ENCODE measurements around the gene CLDN14. TPM values are rescaled to one million over a fixed set of nuclear protein-coding genes. Genes with fewer than 3 reads are reported as not detected.
"Not testable (repeated sequence)": the region's sequence is repeated elsewhere in the genome, so short reads cannot be mapped to it uniquely, and the experiment has no call there.

CLDN14 gene
- total RNA-seq, 1 donor from 2014 or later = not detected

- intact Hi-C loops (cut with micrococcal nuclease) = loop anchor here (10.0 kb wide), 1 partner anchor 82 kb away; no protein-coding TSS in a partner anchor
Measured at GRCh38 chr21:36502365-36502764, 22.4 kb upstream of the CLDN14 start.

- intact Hi-C loops (cut with micrococcal nuclease) = loop anchor here (10.0 kb wide), 1 partner anchor 83 kb away; no protein-coding TSS in a partner anchor
Measured at GRCh38 chr21:36501589-36501892, 21.6 kb upstream of the CLDN14 start.

GRCh38 chr21:36499578-36500471 lies 19.9 kb upstream of the CLDN14 start:
- intact Hi-C loops (cut with micrococcal nuclease) = loop anchor here (10.0 kb wide), 1 partner anchor 85 kb away; no protein-coding TSS in a partner anchor

GRCh38 chr21:36494557-36494956 lies 14.6 kb upstream of the CLDN14 start:
- intact Hi-C loops (cut with micrococcal nuclease) = no loop called here

- intact Hi-C loops (cut with micrococcal nuclease) = no loop called here
Measured at GRCh38 chr21:36491209-36491910, 11.4 kb upstream of the CLDN14 start.

DNA sequence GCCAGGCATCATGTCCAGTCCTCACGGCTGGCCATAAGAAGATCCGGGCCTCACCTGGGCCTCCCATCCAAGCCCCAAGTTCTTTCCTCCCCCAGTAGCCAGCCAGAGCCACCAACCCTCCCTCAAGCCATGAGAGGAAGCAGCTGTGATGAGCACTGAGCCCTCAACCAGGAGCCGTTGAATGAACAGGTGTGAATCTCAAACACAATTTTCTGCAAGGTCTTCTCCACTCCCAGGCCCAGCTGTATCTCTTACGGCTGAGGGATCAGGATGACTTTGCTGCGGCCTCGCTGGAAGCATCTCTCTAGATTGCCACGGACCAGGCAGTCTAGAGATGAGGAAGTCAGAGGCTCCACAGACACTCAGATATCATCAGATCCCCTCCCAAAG lies 9.8 kb upstream of the CLDN14 start:
- intact Hi-C loops (cut with micrococcal nuclease) = no loop called here

- intact Hi-C loops (cut with micrococcal nuclease) = no loop called here
Measured at GRCh38 chr21:36489103-36489775, 9.3 kb upstream of the CLDN14 start.

DNA sequence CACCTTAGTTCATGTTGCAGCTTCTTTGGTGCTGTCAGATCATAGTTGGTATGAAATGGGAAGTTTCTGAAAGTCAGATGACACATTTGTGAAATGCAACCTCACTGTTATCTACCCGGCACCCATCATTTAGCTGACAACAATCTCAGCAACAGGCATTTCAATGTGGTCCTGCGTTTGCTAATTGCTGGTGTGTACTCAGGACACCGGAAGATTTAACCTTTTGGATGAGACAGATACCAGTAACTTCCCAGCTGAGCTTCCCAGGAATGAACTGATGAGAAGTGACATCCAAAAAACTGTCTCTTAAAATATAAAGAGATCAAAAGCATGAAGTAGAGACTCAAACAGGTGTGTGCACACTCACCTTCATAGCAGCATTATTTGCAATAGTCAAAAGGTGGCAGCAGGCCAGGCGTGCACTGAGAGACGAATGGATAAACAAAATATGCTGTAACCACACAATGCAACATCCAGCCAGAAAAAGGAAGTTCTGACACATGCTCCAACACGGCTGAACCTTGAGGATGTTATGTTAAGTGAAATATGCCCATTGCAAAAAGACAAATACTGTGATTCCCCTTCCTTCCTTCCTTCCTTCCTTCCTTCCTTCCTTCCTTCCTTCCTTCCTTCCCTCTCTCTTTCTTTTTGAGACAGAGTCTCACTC lies 7.9 kb upstream of the CLDN14 start:
- intact Hi-C loops (cut with micrococcal nuclease) = no loop called here

GRCh38 chr21:36486246-36486645 lies 6.3 kb upstream of the CLDN14 start:
- intact Hi-C loops (cut with micrococcal nuclease) = no loop called here

DNA sequence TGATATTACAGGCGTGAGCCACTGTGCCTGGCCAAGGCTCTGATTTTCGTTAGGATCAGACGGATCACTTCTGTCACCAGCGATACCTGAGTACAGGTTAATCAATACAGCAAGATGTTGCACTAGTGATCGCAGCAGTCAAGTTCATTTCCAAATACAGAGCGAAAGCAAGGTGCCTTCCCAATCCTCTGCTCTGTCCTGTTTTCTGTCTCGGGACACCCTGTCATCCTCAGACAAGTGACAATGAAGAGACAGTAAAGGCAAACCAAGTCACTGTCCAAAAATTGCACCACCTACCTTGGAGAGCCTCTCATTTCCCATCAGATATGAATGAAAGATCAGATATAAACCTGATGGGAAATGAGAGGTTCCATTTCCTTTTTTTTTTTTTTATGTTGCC lies 5.6 kb upstream of the CLDN14 start:
- intact Hi-C loops (cut with micrococcal nuclease) = no loop called here

GRCh38 chr21:36483095-36483494 lies 3.2 kb upstream of the CLDN14 start:
- intact Hi-C loops (cut with micrococcal nuclease) = no loop called here

DNA sequence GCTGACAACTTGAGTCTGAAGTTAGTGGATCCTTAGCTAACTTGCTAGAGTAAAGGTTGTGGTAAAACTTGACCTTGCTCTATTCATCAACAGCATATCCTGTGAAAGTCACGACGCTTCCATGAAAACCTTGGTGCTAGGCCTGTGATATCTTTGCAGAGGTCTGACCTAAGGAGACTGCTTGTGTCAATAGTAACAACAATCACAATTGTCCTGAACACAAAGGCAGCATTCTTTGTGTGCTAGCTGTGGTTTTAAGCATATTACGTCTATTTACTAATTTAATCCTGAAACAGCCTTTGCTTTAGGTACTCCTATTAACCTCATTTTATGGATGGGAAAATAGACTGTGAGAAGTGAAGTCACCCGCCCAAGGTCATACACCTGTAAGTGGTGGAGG lies 2.8 kb upstream of the CLDN14 start:
- intact Hi-C loops (cut with micrococcal nuclease) = no loop called here

DNA sequence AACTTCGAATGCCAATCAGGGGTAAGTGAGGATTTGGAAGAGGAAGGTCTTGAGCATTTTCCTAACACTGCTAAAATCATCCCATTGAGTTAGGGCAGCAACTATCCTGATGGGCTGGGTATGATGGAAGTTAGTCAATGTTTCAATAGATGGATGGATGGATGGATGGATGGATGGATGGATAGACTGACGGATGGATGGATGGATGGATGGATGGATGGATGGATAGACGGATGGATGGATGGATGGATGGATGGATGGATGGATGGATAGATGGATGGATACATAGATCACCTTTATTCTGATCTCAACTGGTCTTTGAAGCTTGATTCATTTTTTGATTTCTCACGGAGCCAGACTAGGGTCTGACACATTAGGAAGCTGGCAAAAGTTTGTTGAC lies 2.3 kb upstream of the CLDN14 start:
- intact Hi-C loops (cut with micrococcal nuclease) = no loop called here

DNA sequence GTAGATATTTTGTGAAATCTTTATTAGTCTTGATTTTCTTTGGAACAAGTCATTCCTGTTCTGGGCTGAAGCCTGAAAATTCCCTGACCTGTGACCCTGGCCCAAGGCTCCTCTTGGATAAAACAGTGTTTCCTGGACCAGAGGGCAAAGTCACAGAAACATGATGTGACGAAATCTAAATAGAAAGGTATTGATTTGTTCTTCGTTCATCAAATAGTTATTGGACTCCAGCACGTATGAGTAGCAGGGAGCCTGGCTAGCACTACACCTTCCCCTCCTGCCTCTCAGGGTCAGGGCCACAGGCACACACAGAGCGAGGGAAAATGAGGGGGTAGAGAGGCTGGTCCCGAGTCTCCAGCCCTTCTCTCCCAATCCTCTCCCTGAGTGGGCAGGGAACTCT lies 1.7 kb upstream of the CLDN14 start:
- intact Hi-C loops (cut with micrococcal nuclease) = no loop called here

GRCh38 chr21:36480618-36481017 lies 696 bp upstream of the CLDN14 start:
- intact Hi-C loops (cut with micrococcal nuclease) = no loop called here

DNA sequence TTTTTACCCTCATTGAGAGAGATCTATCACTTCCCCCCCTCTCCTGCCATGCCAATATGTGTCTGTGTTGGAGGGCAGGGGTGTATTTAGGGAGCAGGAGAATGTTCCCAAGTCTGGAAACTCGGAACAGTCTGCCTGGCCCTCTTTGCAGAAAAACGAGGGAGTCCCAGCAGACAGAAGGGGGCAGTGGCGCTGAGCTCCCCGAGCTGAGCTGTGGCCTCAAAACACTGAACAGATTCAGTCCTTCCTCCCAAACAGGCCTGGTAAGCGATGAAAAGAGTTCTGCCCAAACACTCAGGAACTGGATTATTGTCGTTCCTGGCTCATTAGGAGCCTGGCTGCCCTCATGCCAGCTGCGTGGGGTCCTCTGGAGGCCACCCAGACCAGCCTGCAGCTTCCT lies 981 bp downstream of the CLDN14 start:
- intact Hi-C loops (cut with micrococcal nuclease) = no loop called here

GRCh38 chr21:36478207-36478701 lies 1.7 kb downstream of the CLDN14 start:
- intact Hi-C loops (cut with micrococcal nuclease) = no loop called here

DNA sequence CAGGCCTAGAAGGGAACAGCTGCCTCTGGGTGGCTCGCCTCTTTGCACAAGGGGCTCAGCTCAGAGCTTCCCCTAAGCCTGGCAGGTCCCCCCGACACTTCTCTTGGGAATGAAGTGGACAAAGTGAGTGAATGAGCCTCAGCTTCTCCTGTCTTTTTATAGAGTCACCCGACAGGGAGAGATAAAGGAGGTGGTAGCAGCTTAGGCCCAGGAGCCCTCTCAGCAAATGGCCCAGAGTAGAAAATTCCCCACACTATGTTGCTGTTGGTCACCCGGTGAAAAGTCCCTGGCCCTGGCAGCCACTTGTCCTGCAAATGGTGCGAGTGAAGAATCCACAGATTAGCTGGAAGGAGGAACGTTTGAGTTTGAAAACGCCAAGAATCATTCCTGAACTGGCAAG lies 2.4 kb downstream of the CLDN14 start:
- intact Hi-C loops (cut with micrococcal nuclease) = no loop called here

- intact Hi-C loops (cut with micrococcal nuclease) = no loop called here
Measured at GRCh38 chr21:36477001-36477400, 2.9 kb downstream of the CLDN14 start.

- intact Hi-C loops (cut with micrococcal nuclease) = not testable (repeated sequence)
Measured at GRCh38 chr21:36476541-36476940, 3.4 kb downstream of the CLDN14 start.

DNA sequence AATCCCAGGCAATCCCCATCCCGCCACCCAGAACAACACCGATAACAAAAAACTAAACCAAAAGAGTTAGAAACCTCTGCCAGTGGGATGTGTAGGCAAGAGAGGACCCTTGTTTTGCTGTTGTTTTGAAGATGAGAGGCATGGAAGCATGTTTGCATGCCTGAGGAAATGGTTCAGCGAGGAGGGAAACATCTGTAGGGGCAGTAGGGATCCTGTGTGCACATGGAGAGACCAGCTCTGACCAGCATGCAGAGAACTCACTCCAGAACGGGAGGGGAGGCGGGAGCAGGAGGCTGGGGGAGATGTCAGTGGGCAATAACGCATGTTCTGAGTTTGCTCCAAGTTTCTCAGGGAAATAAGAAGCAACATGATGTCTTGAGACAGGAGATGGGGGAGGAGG lies 5.3 kb downstream of the CLDN14 start:
- intact Hi-C loops (cut with micrococcal nuclease) = no loop called here
